ENCODE results near the gene TK2.
"Not testable (repeated sequence)": the region's sequence is repeated elsewhere in the genome, so short reads cannot be mapped to it uniquely, and the experiment has no call there.

The TK2 gene

DNA sequence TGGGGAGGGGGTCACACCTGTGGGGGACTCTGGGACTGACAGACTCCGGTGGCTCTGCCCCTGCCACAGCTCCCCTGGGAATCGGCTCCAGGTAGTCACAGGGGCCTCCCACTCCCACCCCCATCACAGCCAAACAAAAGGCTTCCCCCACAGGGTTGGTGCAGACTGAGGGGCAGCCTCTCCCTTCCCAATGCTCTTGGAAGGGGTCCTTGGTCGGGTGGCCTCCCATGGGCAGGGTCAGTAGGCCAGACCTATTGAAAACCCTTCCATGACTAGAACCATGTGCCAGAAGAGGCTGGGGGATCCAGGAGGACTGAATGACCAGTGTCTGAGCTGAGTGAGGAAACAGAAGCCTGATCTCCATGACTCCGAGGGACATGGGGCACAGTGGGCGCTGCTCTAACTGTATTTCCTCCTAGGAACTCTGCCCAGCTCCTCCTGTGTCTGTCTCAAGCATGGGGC lies 28.6 kb downstream of the TK2 start:
- DNase-seq (ENCODE audit: extremely low read depth in 1 of 2, low read depth in 1 of 2), result no peak

DNA sequence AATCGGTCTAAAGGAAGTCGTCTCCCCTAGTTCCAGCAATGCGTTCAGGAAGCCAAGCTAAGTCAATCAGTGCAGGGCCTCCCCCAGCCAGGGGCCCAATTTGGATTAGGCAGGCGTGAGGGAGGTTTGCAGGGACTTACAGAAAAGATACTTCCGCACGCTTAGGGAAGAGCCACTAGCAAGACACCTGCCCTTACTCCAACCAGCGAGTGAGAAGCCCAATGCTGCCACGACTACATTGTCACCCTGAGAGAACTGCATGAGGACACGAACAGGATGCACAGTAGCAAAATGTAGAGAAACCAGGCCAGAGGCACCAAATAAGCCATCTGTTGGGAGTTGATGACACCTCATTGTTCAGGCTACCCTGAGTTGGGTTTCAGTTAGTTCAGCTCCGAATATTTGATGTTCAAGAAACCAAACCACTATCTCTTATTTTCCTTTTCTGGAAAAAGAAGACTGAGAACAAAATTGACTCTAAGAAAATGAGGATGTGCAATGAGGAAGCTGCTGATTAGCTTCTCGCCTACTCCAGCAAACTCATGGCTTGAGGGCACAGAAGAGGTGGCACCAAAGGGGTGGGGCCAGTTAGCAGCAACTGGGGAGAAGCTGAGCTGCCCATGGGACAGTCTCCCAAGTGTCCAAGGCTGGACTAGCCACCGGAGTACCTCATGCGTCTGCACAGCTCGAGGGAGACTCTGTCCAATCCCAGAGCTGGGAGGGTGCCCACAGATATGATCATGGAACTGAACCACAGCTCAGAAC lies 29.3 kb downstream of the TK2 start:
- no peak for DNase-seq (ENCODE audit: extremely low read depth in 1 of 2, low read depth in 1 of 2)

DNA sequence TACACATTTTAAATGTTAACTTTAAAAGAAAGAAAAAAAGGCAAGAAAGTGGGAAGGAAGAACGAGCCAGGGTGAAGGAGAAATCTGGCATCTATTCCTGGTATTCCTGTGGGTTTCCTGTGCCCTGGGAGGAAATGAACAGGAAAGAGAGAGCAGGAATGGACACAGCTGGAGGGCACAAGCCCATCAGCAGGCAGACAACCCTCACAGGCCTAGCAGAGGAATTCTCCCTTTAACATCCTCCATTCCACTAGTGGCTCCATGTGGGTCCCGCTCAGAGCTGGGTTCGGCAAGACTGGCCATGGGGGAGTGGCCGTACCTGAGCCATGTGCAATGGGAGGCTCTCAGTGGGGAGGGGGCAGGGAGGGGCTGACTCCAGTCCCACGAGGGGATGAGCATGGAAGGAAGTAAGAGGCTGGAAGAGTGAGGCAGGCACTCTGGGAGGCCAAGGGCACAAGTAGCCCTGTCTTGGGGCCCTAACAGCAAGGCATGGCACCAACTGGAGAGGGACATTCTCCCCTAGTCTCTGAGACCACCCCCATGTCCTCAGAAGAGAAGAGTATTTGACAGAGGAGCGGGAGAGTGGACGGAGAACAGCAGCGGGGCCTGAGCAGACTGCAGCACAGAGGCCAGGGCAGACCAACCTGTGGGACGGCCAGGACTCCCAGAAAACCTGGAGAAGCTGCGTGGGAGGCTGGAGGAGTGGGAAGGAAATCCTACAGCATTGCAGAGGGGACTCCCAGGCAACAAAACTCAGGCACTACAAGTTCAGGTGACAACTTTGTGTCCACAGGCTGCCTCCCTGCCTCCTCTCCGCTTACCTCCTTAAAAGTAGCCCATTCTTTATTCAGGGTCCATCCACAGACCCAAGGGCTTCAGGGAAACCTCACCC lies 30.2 kb downstream of the TK2 start:
- no peak for DNase-seq (ENCODE audit: extremely low read depth in 1 of 2, low read depth in 1 of 2)

DNA sequence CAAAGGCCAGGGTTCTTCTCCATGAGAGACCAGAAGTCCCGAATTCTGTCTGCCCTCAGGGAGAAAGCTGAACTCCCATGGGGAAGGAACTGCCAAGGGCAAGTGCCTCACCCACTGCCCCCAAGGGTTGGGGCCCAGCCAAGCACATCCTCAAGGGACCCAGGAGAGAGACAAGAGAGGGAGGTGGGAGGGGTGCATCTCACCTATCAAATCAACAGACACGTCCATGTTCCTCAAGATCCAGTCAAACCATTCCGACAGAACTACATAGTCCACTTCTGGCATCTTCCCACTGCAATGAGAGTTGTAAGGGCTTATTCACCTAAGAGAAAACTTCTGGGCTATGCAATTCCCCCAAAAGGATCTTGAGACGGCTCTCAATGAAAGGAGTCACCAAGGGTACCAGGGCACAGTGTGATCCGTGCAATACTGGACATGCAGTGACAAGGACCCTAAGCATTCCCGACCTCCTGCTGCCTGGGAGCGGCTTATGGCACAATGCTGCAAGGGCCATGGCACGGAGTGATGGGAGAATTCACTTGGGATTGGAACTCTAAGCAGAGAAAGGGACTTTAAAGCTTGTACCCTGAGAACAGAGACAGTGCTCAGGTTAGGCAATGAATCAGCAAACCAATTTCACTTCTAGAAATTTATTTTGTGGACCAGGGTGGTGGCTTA lies 32.2 kb downstream of the TK2 start:
- DNase-seq (ENCODE audit: extremely low read depth in 1 of 2, low read depth in 1 of 2), result no peak

DNA sequence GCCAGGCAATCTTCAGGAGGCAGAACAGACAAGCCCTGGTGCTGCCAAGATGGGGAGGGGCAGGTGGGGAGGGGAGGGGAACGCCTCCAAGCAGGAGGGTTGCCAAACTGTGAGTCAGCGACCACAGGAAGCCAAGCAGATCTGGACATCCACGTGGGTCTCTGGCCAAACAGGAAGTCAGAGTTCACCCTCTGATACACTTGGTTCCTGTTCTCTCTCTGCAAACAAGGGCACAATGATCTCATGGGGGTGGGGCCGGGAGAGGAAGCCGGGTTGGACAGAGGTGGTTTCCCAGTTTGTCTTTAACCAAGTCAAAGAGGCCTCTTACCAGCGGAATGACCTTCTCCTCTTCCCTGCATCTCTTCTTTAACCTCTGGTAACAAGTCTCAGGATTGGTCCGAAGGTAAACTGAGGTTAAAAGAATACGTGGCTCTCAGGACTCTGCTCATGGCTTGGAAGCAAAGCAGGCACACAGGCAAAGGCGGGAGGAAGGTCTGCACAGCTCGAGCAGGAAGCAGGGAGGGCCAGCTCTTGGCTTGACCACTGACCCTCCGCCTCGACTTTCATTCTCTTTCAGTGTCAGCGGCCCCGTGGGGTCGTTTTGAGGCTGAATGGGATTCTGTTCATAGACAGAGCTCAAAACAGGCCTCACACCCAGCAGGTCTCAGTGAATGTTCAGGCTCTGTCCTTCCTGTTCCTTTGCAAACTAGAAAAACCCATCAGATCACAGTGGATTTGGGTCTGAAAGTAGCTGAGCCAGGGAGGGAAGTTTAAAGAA lies 32.9 kb downstream of the TK2 start:
- peak; percentile 64 to 88 for DNase-seq (ENCODE audit: extremely low read depth in 1 of 2, low read depth in 1 of 2)

DNA sequence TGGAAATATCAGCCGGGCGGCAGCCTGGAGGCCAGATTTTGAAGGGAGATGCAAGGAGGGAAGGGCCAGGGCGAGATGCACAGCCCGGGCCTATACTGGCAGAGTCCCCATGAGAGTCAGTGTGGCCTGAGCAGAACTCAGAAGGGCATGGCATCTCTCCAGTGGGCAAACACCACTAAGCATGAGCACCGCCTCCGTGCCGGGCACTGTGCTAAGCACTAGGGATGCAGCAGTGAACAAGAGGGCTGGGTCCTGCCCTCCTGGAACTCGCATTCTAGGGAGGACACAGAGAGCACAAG lies 33.5 kb downstream of the TK2 start:
- no peak for DNase-seq (ENCODE audit: extremely low read depth in 1 of 2, low read depth in 1 of 2)

DNA sequence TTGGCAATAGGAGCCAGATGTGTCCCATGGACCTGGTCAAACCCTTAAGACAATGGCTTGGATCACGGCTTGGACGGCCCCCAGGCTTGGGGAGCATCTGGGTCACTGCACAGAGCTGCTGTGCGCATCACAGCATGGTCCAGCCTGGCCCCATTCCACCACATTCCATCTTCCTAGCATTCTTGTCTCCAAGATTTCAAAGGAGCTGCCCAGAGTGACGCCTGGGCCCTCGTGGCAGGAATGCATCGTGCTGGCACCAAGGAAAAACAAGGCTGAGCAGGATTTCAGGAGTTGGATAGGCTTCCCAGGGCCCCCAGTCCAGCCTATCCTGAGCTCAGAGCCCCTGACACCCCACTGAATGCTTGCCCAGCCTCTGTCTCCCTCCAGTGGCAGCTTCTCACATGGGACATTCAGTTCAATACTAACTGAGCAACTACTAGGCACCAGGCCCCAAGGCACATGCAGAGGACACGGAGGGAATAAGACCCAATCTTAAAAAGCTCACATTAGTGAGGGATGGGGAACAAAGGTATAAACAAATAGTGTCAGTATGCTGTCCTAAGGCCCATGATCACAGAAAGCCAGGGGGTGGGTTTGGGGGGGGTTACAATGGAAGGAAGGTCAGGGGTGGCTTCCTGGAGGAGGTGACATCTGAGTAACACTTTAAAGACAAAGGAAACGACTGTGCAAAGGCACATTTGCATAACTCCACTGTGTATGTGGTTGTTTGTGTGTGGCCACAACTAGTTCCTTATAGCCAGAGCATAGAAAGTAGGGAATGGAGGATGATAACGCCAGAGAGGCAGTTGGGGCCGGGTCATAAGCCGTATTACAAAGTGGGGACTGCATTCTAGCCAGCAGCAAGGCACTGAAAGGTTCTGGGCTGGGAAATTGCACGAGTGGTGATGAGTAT lies 34.1 kb downstream of the TK2 start:
- DNase-seq (ENCODE audit: extremely low read depth in 1 of 2, low read depth in 1 of 2), result no peak

DNA sequence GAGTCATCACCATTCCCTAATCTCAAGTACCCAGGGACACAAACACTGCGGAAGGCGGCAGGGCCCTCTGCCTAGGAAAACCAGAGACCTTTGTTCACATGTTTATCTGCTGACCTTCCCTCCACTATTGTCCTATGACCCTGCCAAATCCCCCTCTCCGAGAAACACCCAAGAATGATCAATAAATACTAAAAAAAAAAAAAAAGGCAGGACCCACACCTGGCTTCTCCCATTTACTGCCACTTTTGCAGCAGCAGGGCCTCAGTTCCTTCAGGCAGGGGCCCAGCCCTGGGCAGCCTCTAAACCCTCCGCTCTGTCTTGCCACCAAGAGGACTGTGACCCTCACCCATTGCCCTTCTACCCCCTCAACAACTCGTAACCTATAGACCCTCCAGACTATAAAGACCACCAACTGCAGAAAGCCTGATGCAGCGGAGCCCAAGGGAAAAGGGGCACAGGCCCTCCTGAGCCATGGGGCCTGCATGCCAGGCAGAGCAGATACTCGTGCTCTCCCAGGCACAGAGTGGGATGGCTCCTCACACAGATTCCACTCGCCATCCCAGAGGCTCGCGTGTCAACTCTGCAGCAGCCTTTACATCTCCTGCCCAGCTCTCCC lies 34.8 kb downstream of the TK2 start:
- not testable (repeated sequence) for DNase-seq (ENCODE audit: extremely low read depth in 1 of 2, low read depth in 1 of 2)

DNA sequence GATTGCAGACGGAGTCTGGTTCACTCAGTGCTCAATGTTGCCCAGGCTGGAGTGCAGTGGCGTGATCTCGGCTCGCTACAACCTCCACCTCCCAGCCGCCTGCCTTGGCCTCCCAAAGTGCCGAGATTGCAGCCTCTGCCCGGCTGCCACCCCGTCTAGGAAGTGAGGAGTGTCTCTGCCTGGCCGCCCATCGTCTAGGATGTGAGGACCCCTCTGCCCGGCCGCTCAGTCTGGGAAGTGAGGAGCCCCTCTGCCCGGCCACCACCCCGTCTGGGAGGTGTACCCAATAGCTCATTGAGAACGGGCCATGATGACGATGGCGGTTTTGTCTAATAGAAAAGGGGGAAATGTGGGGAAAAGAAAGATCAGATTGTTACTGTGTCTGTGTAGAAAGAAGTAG lies 35.5 kb downstream of the TK2 start:
- not testable (repeated sequence) for DNase-seq (ENCODE audit: extremely low read depth in 1 of 2, low read depth in 1 of 2)

DNA sequence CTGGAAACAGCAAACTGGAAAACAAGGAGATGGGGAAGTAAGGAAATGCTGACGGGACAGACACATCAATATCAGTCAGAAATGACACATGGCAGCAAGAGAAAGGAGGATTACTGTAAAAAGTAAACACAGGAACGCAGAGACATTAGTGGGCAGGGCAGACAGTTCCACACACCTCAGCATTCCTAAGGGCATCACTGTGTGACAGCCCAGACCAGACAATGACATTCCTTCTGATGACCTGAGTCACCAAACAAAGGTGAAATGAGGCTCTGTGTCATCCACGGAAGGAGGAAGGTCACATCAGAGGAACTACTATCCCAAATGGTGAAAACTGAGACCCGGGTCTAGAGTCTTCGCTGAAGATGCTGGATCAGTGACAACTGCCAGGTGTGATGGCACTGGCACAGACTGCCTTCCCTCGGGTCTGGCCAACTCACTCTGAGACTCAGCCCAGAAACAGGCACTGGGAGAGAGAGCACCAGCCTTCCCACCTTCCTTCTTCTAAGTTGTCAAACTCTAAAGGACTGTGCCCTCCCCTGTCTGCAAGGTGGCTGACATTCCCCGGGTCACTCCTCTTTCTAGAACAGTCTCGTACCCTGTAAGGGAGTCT lies 36.7 kb downstream of the TK2 start:
- DNase-seq (ENCODE audit: extremely low read depth in 1 of 2, low read depth in 1 of 2), result no peak

DNA sequence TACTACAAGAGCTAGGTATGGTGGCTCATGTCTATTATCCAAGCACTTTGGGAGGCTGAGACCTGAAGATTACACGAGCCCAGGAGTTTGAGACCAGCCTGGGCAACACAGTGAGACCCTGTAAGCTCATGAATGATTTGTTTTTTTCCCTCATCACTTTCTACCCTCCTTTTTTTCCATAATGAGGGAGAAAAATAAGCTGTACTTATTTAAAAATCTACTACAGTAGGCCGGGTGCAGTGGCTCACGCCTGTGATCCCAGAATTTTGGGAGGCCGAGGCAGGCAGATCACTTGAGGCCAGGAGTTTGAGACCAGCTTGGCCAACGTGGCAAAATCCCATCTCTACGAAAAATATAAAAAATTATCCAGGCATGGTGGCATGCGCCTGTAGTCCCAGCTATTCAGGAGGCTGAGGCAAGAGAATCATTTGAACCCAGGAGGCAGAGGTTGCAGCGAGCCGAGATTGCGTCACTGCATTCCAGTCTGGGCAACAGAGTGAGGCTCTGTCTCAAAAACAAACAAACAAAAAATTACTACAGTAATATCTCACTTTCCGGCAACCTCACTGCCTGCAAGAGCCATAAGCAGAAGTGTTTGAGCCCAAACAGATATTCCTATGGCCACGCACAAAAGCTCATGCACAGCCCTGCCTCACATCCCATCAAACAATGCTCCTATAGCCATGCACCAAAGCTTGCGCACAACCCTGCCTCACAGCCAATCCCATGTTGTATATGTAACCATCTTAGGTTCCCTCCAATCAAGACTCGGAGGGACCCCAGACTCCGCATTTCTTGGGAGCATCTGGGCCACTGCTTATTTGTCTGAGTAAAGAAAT lies 37.4 kb downstream of the TK2 start:
- no peak for DNase-seq (ENCODE audit: extremely low read depth in 1 of 2, low read depth in 1 of 2)

DNA sequence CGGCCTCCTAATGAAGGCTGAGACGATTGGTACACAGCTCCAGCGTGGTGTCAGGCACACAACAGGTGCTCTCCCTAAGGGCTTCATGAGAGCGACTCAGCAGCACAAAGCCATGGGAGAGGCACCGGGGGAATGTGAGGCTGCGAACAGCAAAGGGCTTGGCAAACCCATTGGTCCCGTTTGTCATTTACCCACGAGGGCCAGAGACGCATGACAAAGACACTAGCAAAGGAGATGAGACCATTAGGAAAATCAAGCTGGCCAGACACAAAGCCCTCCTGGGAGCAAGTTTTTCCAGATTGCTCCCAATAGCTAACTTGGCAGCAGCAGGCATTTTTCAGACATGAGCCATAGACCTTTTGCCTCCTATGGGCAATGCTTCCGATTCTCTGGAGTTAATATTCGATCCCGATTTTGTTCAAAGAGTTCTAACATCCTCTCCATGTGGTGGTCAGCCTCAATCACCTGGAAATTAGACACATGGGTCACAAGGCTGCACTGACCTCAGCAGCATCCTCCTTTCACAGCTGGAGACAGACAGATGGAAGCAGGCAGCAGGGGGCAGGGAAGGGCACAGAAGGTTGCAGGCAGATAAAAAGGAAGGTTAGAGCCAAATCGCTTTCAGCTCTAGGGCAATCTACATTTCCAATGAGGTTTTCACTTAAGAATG lies 38.2 kb downstream of the TK2 start:
- no peak for DNase-seq (ENCODE audit: extremely low read depth in 1 of 2, low read depth in 1 of 2)

DNA sequence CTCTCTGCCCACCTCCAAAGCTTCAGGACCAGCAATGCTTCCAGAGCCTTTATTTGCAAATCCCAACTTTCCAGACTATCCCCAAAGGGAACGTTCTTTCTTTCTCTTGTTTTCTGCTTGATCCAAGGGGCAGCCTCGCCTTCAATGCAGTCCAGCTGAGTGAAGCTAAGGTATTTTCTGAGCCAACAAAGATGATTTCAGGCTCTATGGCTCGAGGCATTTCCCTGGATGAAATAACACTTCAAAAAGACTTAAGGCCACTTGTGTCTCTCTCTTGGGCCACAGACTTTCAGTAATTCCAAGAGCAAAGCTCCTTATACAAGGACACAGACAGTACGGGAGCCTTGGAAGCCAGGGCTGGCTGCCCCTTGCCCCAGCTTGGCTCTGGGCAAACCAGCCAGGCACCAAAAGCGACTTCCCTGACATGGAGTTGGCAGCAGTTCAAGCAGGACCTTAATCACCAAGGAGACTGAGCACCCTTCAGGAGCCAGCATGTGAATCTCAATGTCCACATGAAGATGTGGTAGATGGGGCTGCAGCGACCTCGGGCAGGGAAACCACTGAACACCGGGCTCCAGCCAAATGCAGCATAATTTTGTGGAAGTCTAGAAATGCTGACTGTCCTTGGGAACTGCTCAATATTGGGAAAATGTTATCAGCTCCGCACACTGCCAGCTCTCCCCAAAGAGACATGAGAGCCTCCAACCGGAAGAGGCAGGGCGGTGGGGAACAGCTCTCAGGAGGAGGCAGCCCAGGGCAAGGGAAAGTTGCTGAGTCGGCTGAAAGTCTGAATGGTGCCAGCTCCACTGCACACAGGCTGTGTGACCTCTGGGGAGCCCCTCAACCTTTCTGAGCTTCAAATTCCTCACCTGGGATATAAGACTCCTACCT lies 39.0 kb downstream of the TK2 start:
- no peak for DNase-seq (ENCODE audit: extremely low read depth in 1 of 2, low read depth in 1 of 2)

DNA sequence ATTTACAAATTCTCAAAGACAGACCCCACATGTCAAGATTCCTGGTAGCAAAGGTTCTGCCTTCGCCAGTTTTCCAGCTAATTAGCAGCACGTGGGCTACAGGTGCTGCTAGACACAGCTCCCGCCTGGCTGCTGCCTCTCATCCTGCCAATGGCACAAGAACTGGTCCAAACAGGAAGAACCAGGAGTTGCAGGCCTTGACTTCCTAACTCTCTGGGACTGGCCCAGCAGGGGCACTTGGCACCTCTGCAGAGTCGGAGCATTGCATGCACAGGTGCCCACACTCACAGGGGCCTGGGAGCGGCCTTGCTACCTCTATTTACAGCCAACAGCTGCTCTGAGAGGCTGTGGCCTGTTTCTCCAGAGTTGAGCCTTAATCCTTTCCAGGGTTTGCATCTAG lies 39.6 kb downstream of the TK2 start:
- no peak for DNase-seq (ENCODE audit: extremely low read depth in 1 of 2, low read depth in 1 of 2)

DNA sequence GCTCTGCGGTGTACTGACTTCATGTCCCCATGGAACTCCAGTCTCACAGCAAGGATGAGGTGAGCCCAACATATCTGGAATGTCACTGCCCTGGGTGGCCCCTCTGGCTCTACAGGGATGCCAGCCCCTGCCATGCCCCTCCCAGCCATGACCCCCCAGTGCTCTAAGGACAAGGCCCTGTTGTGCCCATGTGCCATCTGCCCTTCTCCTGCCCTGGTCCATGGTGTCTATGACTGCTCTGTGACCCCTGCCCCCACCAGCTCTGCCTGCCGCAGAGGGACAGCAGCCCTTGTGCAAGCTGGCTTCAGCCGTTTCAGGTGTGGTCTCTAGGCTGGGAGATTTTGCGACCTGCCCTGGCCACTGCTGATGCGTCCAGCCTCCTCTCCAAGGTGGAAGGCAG lies 40.3 kb downstream of the TK2 start:
- no peak for DNase-seq (ENCODE audit: extremely low read depth in 1 of 2, low read depth in 1 of 2)

DNA sequence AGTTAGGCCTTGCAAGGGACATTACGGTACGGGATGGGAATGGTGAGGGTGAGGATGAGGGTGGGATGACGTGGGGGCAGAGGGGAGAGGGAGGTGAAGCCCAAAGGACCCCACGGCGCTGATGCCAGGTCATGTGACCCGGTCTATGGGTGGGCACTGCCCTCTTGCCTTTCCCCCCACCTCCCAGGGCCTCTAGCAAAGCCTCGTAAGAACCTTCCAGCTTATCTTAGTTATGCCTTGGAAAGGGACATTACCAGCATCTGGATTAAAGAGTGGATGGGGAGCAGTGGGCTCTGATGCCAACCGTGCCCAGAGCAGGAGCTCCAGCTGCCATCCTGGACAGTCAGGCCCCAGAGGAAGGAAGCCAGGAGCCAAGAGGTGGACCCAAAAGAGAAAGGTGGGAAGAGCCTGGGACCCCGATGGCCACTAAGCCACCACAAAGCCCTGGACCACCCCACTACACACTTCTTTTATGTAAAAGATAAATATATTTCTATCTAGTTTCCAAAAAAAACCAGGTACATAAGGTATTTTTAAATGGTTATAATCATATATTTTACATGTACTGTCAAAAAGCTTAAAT lies 40.9 kb downstream of the TK2 start:
- DNase-seq (ENCODE audit: extremely low read depth in 1 of 2, low read depth in 1 of 2), result no peak
